Measurements from ENCODE around the gene ZNF853. TPM values are rescaled to one million over a fixed set of nuclear protein-coding genes. Genes with fewer than 3 reads are reported as not detected.
"Not testable (repeated sequence)": the region's sequence is repeated elsewhere in the genome, so short reads cannot be mapped to it uniquely, and the experiment has no call there.

ZNF853 gene
- total RNA-seq, 4 donors from 2014 or later = 17.2 to 27.4 (median 22.1) TPM

DNA sequence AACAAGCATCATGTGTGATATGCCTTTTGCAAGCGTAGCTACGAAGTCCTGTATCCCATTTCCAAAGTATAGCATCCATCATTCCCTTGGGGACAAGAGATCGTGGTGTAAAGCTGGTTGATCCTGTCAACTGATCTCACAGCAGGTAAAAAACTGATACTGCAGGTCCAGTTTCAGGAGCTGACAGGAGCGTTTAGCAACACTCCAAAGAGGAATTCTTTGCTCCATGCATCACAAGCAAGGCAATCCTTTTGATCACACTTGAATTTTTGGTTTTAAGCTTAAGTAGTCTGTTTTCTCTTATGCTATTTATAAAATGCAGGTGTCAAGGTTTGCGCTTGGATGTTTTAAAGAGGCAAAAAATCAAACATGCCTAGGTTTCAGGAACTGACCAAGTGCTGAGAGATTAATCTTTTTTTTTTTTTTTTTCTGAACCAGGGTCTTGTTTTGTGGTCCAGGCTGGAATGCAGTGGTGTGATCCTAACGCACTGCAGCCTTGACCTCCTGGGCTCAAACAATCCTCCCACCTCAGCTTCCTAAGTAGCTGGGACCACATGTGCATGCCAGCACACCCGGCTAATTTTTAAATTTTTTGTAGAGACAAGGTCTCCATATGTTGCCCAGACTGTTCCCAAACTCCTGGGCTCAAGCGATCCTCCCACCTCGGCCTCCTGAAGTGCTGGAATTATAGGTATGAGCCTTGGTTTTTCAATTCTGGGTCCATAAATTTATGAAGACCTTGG is 40.0 kb upstream of the ZNF853 start:
- H3K27ac ChIP-seq = no peak overlapping the region
- no peaks in the 10 kb centered on the region for H3K27me3 ChIP-seq
- intact Hi-C loops (cut with DNase I) = no loop called here
- H3K4me1 ChIP-seq = peaks cover 0 to 4% of the 10 kb centered on the region in 2 donors
- no peaks in the 10 kb centered on the region for H3K9me3 ChIP-seq
- no peak for TF ChIP-seq POLR2A (IDR thresholded peaks at IDR 0.05)
- TF ChIP-seq, protein P1, sequence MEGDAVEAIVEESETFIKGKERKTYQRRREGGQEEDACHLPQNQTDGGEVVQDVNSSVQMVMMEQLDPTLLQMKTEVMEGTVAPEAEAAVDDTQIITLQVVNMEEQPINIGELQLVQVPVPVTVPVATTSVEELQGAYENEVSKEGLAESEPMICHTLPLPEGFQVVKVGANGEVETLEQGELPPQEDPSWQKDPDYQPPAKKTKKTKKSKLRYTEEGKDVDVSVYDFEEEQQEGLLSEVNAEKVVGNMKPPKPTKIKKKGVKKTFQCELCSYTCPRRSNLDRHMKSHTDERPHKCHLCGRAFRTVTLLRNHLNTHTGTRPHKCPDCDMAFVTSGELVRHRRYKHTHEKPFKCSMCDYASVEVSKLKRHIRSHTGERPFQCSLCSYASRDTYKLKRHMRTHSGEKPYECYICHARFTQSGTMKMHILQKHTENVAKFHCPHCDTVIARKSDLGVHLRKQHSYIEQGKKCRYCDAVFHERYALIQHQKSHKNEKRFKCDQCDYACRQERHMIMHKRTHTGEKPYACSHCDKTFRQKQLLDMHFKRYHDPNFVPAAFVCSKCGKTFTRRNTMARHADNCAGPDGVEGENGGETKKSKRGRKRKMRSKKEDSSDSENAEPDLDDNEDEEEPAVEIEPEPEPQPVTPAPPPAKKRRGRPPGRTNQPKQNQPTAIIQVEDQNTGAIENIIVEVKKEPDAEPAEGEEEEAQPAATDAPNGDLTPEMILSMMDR (IDR thresholded peaks at IDR 0.05) = no peak
- no peak overlapping the region for H3K4me3 ChIP-seq (replicated peaks in 1 of 3)
- H3K36me3 ChIP-seq = no peaks in the 10 kb centered on the region
- no peak for DNase-seq
- 79 to 86% methylated on average over 9 of the region's 9 CpGs for WGBS, 2 donors

DNA sequence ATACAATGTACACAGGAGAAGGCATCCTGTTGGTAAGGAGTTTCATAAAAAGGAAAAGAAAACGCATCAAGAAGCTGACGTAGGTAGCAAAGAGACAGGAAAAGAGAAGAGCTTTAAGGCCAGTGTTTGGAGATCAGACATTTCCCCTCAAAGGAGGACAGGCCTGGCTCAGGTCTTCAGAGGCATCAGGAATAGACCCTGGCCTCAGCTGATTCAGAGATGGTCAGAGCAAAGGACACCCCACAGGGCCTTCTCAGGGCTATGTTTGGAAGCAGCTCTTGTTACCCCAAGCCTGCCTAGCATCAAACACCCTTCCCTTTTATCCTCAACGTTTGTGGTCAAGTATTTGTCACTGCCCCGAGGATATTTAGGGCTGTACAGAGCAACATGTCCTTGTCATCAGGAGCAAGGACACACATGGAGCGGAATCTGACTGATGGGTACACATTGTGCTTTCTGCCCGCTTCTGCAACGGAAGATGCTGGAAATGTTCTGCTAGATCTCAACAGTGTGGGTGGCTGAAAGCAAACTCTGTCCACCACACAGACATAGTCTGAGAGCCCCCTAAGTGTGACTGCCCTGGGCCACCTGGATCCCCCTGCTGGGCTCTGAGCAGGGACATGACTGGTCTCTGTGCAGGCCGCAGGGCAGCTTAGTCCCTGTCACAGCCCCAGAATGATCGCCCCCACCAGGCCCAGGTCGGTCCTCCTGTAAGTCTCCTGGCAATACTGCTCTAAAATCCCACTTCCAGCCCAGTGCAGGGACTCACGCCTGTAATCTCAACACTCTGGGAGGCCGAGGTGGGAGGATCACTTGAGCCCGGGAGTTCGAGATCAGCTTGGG is 39.2 kb upstream of the ZNF853 start:
- H3K27me3 ChIP-seq = no peaks in the 10 kb centered on the region
- no peak overlapping the region for H3K27ac ChIP-seq
- H3K36me3 ChIP-seq = peaks cover 6 to 7% of the 10 kb centered on the region in 2 donors
- intact Hi-C loops (cut with DNase I) = no loop called here
- H3K4me3 ChIP-seq (replicated peaks in 1 of 3) = peak overlapping the region in 1 of 3 donors; percentile 62
- 81 to 82% methylated on average over 12 to 14 of the region's 14 CpGs for WGBS, 2 donors
- no peaks in the 10 kb centered on the region for H3K9me3 ChIP-seq
- DNase-seq = peak in 1 of 2 donors; percentile 6
- peaks cover 0 to 4% of the 10 kb centered on the region in 2 donors for H3K4me1 ChIP-seq
- TF ChIP-seq, protein P1 (IDR thresholded peaks at IDR 0.05) = no peak
- no peak for TF ChIP-seq POLR2A (IDR thresholded peaks at IDR 0.05)

DNA sequence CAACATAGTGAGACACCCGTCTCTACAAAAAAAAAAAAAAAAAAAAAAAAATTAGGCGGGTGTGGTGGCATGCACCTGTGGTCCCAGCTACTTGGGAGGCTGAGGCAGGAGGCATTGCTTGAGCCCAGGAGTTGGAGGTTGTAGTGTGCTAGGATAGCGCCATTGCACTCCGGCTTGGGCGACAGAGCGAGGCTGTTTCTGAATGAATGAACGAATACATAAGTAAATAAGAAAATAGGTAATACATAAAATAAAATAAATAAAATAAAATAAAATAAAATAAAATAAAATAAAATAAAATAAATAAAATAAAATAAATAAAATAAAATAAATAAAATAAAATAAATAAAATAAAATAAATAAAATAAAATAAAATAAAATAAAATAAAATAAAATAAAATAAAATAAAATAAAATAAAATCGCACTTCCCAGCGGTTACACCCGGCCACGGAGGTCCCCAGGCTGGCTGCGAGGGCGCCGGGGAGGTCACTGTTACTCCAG is 38.5 kb upstream of the ZNF853 start:
- H3K4me1 ChIP-seq; H3K27me3 ChIP-seq; intact Hi-C loops (cut with DNase I); H3K9me3 ChIP-seq; H3K36me3 ChIP-seq: not testable (repeated sequence)
- peak overlapping the region in 2 of 3 donors; percentile 62 to 100 for H3K4me3 ChIP-seq (replicated peaks in 1 of 3)
- peak in 1 of 2 donors; percentile 19 for DNase-seq
- H3K27ac ChIP-seq = peak overlapping the region; percentile 76 to 95 (median 92)
- 19 to 24% methylated on average over 14 of the region's 14 CpGs for WGBS, 2 donors

DNA sequence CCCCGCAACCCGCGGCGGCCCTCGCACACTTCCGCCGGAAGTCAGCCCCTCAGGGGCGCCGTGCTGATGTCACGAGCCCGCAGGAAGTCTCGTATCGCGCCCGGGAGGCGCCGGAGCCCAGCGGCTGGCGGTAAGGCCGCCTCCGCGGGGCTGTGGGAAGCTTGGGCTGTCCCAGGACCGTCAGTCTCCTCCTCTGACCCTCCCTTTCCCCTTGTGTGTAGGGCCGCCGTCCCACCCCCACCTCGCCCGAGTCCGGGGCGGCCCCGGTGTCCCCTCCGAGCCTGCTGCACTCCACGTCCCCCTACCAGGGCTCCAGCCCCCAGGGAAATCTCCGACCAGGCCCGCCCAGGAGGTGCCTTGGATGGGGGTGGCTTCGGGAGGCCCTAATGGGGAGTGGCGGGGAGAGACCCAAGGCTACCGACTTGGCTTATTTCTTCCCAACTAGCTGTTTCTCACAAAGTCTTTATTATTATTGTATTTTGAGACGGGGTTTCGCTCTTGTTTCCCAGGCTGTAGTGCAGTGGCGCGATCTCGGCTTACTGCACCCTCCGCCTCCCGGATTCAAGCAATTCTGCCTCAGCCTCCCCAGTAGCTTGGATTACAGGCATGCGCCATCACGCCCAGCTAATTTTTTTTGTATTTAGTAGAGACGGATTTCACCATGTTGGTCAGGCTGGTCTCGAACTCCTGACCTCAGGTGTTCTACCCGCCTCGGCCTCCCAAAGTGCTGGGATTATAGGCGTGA is 37.9 kb upstream of the ZNF853 start, which contains the start of gene ZDHHC4:
TSS of gene ZDHHC4 (plus strand) at position 86 of the 745 bp plus-strand sequence. CDS start 3,108 bp downstream, outside the sequence.
- intact Hi-C loops (cut with DNase I) = no loop called here
- Histone ChIP-seq H3K36me3 (peaks cover 13 to 15% of the 10 kb centered on the region in 2 donors), H3K4me3 (replicated peaks in 1 of 3) (peak within 1 kb of the TSS; percentile 46 to 100 (median 62)), H3K9me3 (no peaks in the 10 kb centered on the region), H3K27me3 (no peaks in the 10 kb centered on the region), H3K27ac (peak within 1 kb of the TSS; percentile 76 to 95 (median 92)), H3K4me1 (peaks cover 0 to 4% of the 10 kb centered on the region in 2 donors)
- peak; percentile 89 to 91 for DNase-seq
- 16 to 31% methylated on average over 29 to 50 of the region's 51 CpGs for WGBS, 2 donors
- TF ChIP-seq POLR2A (IDR thresholded peaks at IDR 0.05) = peak; percentile 72 to 90
- TF ChIP-seq, protein P1 (IDR thresholded peaks at IDR 0.05) = no peak

Measured in thyroid gland (tissue), 4 donors.